SU-DHL-6 (cell line): ENCODE measurements around the gene LRBA.

ENCODE experiments used
- H2AFZ ChIP-seq: fragments of 200-600 bp; sonication (generic); 2 replicates; pipeline ENCODE4 v1.6.1; 2014; ENCODE audit warnings: low read depth, mild to moderate bottlenecking, moderate library complexity, mixed read lengths, antibody characterized with exemption, low read length; ENCODE audit not compliant: severe bottlenecking
- H3F3A ChIP-seq: fragments of 200-600 bp; shearing (Covaris generic); 2 replicates; pipeline ENCODE4 v1.6.0; 2016; ENCODE audit warnings: antibody characterized with exemption, mild to moderate bottlenecking; ENCODE audit not compliant: insufficient read depth
- H3K27ac ChIP-seq: fragments of 200-600 bp; sonication (generic); 2 replicates; pipeline ENCODE4 v1.5.1; 2016; ENCODE audit warnings: low read depth, mild to moderate bottlenecking, low read length, moderate library complexity, mixed read lengths
- H3K27me3 ChIP-seq: fragments of 200-600 bp; sonication (generic), shearing (Covaris generic); 2 replicates; pipeline ENCODE4 v1.6.0; 2014; ENCODE audit warnings: mild to moderate bottlenecking, low read length
- H3K36me3 ChIP-seq: fragments of 200-600 bp; sonication (generic); 2 replicates; pipeline ENCODE4 v1.6.1; 2014; ENCODE audit warnings: mild to moderate bottlenecking, low read length, mixed read lengths
- H3K4me2 ChIP-seq: fragments of 300-600, 200-600 bp; shearing (Covaris generic), sonication (generic); 2 replicates; pipeline ENCODE4 v1.6.0; 2014; ENCODE audit warnings: low read length, low read depth, mild to moderate bottlenecking; ENCODE audit not compliant: poor library complexity, severe bottlenecking
- H3K4me3 ChIP-seq: fragments of 200-600 bp; sonication (generic); 2 replicates; pipeline ENCODE4 v1.5.1; 2014; ENCODE audit warnings: antibody characterized with exemption, low read length, mild to moderate bottlenecking, mixed read lengths; ENCODE audit not compliant: insufficient read depth, poor library complexity, severe bottlenecking
- H3K79me2 ChIP-seq: fragments of 200-600 bp; sonication (generic); 2 replicates; pipeline ENCODE4 v1.6.1; 2014; ENCODE audit warnings: mild to moderate bottlenecking, low read length, moderate library complexity; ENCODE audit not compliant: insufficient read depth
- H3K9ac ChIP-seq: fragments of 200-600 bp; sonication (generic); 2 replicates; pipeline ENCODE4 v1.7.0; 2014; ENCODE audit warnings: mild to moderate bottlenecking, low read length
- H3K9me2 ChIP-seq: fragments of 200-600 bp; sonication (generic); replicated peaks from 2 replicates; pipeline ENCODE4 v1.6.1; 2014; ENCODE audit warnings: low read length; ENCODE audit not compliant: insufficient read depth
- H3K9me3 ChIP-seq: fragments of 200-600 bp; sonication (generic); 2 replicates; pipeline ENCODE4 v1.6.1; 2014; ENCODE audit warnings: low read length, mixed read lengths; ENCODE audit not compliant: insufficient read depth
- H4K20me1 ChIP-seq: fragments of 200-600 bp; sonication (generic); 2 replicates; pipeline ENCODE4 v1.6.1; 2014; ENCODE audit warnings: low read depth, mild to moderate bottlenecking, antibody characterized with exemption, low read length, moderate library complexity, mixed read lengths
- EZH2phosphoT487 ChIP-seq: fragments of 200-600 bp; sonication (generic), shearing (Covaris generic); conservative IDR thresholded peaks from 2 replicates; pipeline ENCODE4 v1.6.1; 2018; ENCODE audit warnings: mild to moderate bottlenecking, antibody characterized with exemption, low read length, moderate library complexity, mixed read lengths
- TF ChIP-seq, protein P1 (sequence below): fragments of 200-600 bp; sonication (generic); IDR thresholded peaks from one replicate; pipeline ENCODE4 v1.5.1; 2017; ENCODE audit warnings: antibody characterized with exemption, mild to moderate bottlenecking, low read length, moderate library complexity; ENCODE audit not compliant: insufficient read depth, poor library complexity, severe bottlenecking

Gene LRBA

DNA sequence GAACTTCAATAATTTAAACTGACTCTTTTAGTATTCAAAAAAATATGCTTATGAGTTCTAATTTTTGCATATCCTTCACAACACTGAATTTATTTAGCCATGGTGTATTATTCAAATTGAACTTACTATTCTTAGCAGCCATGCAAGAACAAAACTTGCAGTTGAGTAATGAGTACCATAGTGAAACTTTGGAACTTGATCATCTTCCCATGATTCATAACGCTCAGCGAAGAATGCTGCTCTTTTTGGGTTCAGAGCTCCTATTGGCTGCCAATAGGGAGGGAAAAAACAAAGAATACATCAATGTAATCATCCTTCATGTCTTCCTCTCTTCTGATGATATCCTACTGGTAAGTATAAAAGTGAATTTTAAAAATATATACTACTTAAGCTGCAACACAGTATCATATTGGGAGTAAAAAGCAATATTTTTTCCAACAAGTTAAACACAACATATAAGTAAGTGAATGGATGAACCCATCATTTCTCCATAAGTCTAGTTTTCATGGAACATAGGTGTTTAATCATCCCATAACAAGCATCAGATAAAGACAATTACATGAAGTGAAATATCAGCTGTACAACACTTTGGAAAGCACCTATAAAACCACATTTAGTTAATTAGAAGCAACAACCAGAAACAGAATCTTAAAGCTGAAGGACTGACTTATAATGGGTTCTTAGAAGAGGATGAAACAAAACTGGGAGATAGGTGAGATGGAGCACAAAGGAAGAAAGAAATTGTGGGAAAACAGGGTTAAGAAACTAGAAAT lies 578.3 kb downstream of the LRBA start:
- Histone ChIP-seq H3K9me2 (no peaks in the 10 kb centered on the region), H3F3A (peaks cover 7% of the 10 kb centered on the region; the same call in 1 of the 2 replicates), H4K20me1 (no peaks in the 10 kb centered on the region), H3K36me3 (no peaks in the 10 kb centered on the region), H3K4me2 (no peak overlapping the region), H2AFZ (no peak overlapping the region), H3K27me3 (no peaks in the 10 kb centered on the region), H3K27ac (no peak overlapping the region), H3K9me3 (no peaks in the 10 kb centered on the region), H3K4me3 (no peak overlapping the region), H3K79me2 (no peaks in the 10 kb centered on the region), H3K9ac (no peak overlapping the region)
- TF ChIP-seq, protein P1, sequence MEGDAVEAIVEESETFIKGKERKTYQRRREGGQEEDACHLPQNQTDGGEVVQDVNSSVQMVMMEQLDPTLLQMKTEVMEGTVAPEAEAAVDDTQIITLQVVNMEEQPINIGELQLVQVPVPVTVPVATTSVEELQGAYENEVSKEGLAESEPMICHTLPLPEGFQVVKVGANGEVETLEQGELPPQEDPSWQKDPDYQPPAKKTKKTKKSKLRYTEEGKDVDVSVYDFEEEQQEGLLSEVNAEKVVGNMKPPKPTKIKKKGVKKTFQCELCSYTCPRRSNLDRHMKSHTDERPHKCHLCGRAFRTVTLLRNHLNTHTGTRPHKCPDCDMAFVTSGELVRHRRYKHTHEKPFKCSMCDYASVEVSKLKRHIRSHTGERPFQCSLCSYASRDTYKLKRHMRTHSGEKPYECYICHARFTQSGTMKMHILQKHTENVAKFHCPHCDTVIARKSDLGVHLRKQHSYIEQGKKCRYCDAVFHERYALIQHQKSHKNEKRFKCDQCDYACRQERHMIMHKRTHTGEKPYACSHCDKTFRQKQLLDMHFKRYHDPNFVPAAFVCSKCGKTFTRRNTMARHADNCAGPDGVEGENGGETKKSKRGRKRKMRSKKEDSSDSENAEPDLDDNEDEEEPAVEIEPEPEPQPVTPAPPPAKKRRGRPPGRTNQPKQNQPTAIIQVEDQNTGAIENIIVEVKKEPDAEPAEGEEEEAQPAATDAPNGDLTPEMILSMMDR: no peak
- no peak for TF ChIP-seq EZH2phosphoT487

DNA sequence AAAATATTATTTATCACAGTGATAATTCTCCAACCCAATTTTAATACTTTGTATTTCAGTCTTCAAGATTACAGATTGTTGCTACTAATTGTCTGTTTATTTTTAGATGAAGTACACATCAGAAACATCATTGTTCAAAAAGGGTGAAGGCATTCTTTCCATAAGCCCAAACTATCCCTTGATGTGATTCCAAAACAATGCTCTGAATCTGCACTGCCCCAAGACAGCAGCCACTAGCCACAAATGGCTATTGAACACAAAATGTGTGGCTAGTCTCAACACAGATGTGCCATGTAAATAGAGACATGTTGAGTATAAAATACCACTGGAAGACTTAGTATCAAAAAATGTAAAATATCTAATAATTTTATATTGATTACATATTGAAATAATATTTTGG lies 583.9 kb downstream of the LRBA start:
- no peak overlapping the region for H2AFZ ChIP-seq

DNA sequence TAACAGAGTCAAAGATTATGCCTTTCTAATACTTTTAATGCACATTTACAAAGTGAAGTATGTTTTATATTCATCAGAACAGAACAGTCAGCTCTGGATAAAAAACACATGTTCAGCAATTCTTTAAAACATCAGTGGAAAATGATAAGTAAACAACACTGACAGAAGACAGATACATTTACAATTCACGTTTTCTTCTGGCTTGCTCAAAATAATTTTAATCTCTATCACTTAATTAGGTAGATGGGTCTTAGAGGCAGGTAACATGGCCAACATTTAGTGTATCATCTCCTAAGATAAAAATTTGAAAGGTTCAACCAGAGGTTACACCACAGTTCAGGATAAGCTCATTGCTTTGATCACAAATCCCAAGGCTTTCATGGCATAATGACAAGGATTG lies 589.9 kb downstream of the LRBA start:
- Histone ChIP-seq H3K9me2 (no peaks in the 10 kb centered on the region), H3K4me2 (no peak overlapping the region), H3K27ac (no peak overlapping the region), H3K4me3 (no peak overlapping the region), H3K27me3 (no peaks in the 10 kb centered on the region), H3K36me3 (no peaks in the 10 kb centered on the region), H2AFZ (no peak overlapping the region), H3K9me3 (no peaks in the 10 kb centered on the region), H3F3A (no peaks in the 10 kb centered on the region; the same call in 1 of the 2 replicates), H3K9ac (no peak overlapping the region), H3K79me2 (no peaks in the 10 kb centered on the region), H4K20me1 (no peaks in the 10 kb centered on the region)
- TF ChIP-seq, protein P1: no peak
- no peak for TF ChIP-seq EZH2phosphoT487

More for the DNA sequence above, 583.9 kb downstream of the LRBA start:
- no peak for TF ChIP-seq EZH2phosphoT487
- TF ChIP-seq, protein P1: no peak
- H3K79me2 ChIP-seq: no peaks in the 10 kb centered on the region
- no peak overlapping the region for H3K4me3 ChIP-seq
- no peak overlapping the region for H3K9ac ChIP-seq
- no peak overlapping the region for H3K4me2 ChIP-seq
- no peaks in the 10 kb centered on the region for H3K9me2 ChIP-seq
- no peaks in the 10 kb centered on the region for H3K36me3 ChIP-seq
- H3K27ac ChIP-seq: no peak overlapping the region
- peaks cover 7% of the 10 kb centered on the region; the same call in 1 of the 2 replicates for H3F3A ChIP-seq
- H3K9me3 ChIP-seq: no peaks in the 10 kb centered on the region
- H3K27me3 ChIP-seq: no peaks in the 10 kb centered on the region
- H4K20me1 ChIP-seq: no peaks in the 10 kb centered on the region
